IMR-90 (cell line): ENCODE data around the gene RNPEPL1.

Experiments used
- POLR2A ChIP-seq: IDR thresholded peaks from 2 replicates; pipeline ENCODE4 v1.6.1; 2012; ENCODE audit warnings: mild to moderate bottlenecking, low read depth, low read length
- RAD21 ChIP-seq: IDR thresholded peaks from 2 replicates; pipeline ENCODE4 v1.6.1; 2012; ENCODE audit warnings: low read length, improper control_type of control experiment
- TF ChIP-seq, protein P1 (sequence below): conservative IDR thresholded peaks from 2 replicates; pipeline ENCODE4 v1.5.1; 2012; ENCODE audit warnings: mild to moderate bottlenecking, low read depth, low read length, improper control_type of control experiment

- TF ChIP-seq, protein P1, sequence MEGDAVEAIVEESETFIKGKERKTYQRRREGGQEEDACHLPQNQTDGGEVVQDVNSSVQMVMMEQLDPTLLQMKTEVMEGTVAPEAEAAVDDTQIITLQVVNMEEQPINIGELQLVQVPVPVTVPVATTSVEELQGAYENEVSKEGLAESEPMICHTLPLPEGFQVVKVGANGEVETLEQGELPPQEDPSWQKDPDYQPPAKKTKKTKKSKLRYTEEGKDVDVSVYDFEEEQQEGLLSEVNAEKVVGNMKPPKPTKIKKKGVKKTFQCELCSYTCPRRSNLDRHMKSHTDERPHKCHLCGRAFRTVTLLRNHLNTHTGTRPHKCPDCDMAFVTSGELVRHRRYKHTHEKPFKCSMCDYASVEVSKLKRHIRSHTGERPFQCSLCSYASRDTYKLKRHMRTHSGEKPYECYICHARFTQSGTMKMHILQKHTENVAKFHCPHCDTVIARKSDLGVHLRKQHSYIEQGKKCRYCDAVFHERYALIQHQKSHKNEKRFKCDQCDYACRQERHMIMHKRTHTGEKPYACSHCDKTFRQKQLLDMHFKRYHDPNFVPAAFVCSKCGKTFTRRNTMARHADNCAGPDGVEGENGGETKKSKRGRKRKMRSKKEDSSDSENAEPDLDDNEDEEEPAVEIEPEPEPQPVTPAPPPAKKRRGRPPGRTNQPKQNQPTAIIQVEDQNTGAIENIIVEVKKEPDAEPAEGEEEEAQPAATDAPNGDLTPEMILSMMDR: no peak
- TF ChIP-seq RAD21 (no peak), POLR2A (no peak)
Measured at GRCh38 chr2:240591226-240591625, 22.9 kb downstream of the RNPEPL1 start.
